HG03342 (cell line): ENCODE measurements around the gene TKTL2.

Source experiments
- ATAC-seq: cut with Tn5 transposase; IDR thresholded peaks from one replicate; pipeline ENCODE4 v1.9.1; 2021; ENCODE audit warnings: mild to moderate bottlenecking, moderate library complexity; ENCODE audit not compliant: unreplicated experiment

TKTL2 gene

GRCh38 chr4:163473576-163473975 is at the start of gene TKTL2:
Gene TKTL2, minus strand, starts transcription at chr4:163473754. Its CDS starts 20 bp downstream, at chr4:163473734.
- ATAC-seq, result no peak

GRCh38 chr4:163515198-163515597 is 41.6 kb upstream of the TKTL2 start:
- no peak for ATAC-seq

GRCh38 chr4:163505374-163505773 is 31.8 kb upstream of the TKTL2 start:
- ATAC-seq, result no peak

GRCh38 chr4:163500586-163500985 is 27.0 kb upstream of the TKTL2 start:
- no peak for ATAC-seq

GRCh38 chr4:163495900-163496299 is 22.3 kb upstream of the TKTL2 start:
- peak; percentile 32 for ATAC-seq

- peak; percentile 85 for ATAC-seq
These were observed 21.0 kb upstream of the TKTL2 start, which contains the start of gene TMA16 for GRCh38 chr4:163494360-163495241. Gene TMA16, plus strand, starts transcription at chr4:163494690. Its CDS starts 112 bp downstream, at chr4:163494802.

- peak; percentile 28 for ATAC-seq
These were observed 20.2 kb upstream of the TKTL2 start for GRCh38 chr4:163493643-163494359.

GRCh38 chr4:163492951-163493504 is 19.5 kb upstream of the TKTL2 start:
- ATAC-seq, result no peak

- no peak for ATAC-seq
These were observed 16.4 kb upstream of the TKTL2 start for GRCh38 chr4:163489929-163490328.

- no peak for ATAC-seq
These were observed 12.8 kb upstream of the TKTL2 start for GRCh38 chr4:163486321-163486720.

GRCh38 chr4:163485589-163485988 is 12.0 kb upstream of the TKTL2 start:
- ATAC-seq, result no peak

GRCh38 chr4:163484906-163485305 is 11.4 kb upstream of the TKTL2 start:
- ATAC-seq, result no peak

GRCh38 chr4:163482190-163482589 is 8.6 kb upstream of the TKTL2 start:
- ATAC-seq, result peak; percentile 66

- no peak for ATAC-seq
These were observed 3.3 kb upstream of the TKTL2 start for GRCh38 chr4:163476761-163477438.

GRCh38 chr4:163474027-163474426 is 473 bp upstream of the TKTL2 start:
- ATAC-seq, result no peak

GRCh38 chr4:163473130-163473529 is 424 bp downstream of the TKTL2 start:
- no peak for ATAC-seq

- ATAC-seq, result no peak
These were observed 3.2 kb downstream of the TKTL2 start for GRCh38 chr4:163470391-163470790.

GRCh38 chr4:163467082-163467770 is 6.3 kb downstream of the TKTL2 start:
- no peak for ATAC-seq

- no peak for ATAC-seq
These were observed 11.0 kb downstream of the TKTL2 start for GRCh38 chr4:163462556-163462955.

GRCh38 chr4:163448540-163449203 is 24.9 kb downstream of the TKTL2 start:
- ATAC-seq, result no peak
